Gastroesophageal sphincter (tissue), 4 donors: ENCODE measurements around the gene PDIA4. TPM values are rescaled to one million over a fixed set of nuclear protein-coding genes. Genes with fewer than 3 reads are reported as not detected.

ENCODE experiments used
- ATAC-seq: fragments of 150-250 bp; one replicate; pipeline ENCODE4 v1.9.1; 2016; ENCODE audit warnings: mild to moderate bottlenecking, moderate library complexity
- H3K27ac ChIP-seq, 4 donors: fragments of 200-600 bp; sonication (generic) in 3 of 4; 1 replicate in 3 of 4; 2 replicates in 1 of 4; pipeline ENCODE4 v1.5.1; 2016 to 2019
- H3K27me3 ChIP-seq: fragments of 200-600 bp; sonication (generic); one replicate; pipeline ENCODE4 v1.5.1; 2019
- H3K36me3 ChIP-seq, 2 donors: fragments of 200-600 bp; sonication (generic); one replicate each; pipeline ENCODE4 v1.5.1; 2019; ENCODE audit warnings: control low read depth in 1 of 2
- H3K4me1 ChIP-seq, 3 donors: fragments of 200-600 bp; sonication (generic); 1 replicate in 2 of 3; 2 replicates in 1 of 3; pipeline ENCODE4 v1.5.1; 2016 to 2019; ENCODE audit warnings: control low read depth in 2 of 3
- H3K4me3 ChIP-seq, 2 donors: fragments of 200-600 bp; sonication (generic); one replicate each; pipeline ENCODE4 v1.5.1; 2019; ENCODE audit warnings: mild to moderate bottlenecking in 1 of 2, moderate library complexity in 1 of 2
- H3K9me3 ChIP-seq, 3 donors: fragments of 200-600 bp; sonication (generic); one replicate each; pipeline ENCODE4 v1.5.1; 2017 to 2019; ENCODE audit warnings: control low read depth in 2 of 3
- CTCF ChIP-seq, 4 experiments: fragments of 200-600 bp in 2 of 4; fragments of 450-650 bp in 2 of 4; sonication (generic) in 1 of 4; IDR thresholded peaks; one replicate each; pipeline ENCODE4 v1.5.1; 2017 to 2019; ENCODE audit warnings: antibody characterized with exemption in 4 of 4, mild to moderate bottlenecking in 2 of 4, moderate library complexity in 2 of 4
- EP300 ChIP-seq: sonication (generic); formaldehyde crosslinking; IDR thresholded peaks from one replicate; pipeline ENCODE4 v1.6.1; 2017; ENCODE audit warnings: antibody characterized with exemption, mild to moderate bottlenecking
- POLR2A ChIP-seq, 2 donors: fragments of 450-650 bp; IDR thresholded peaks; one replicate each; pipeline ENCODE4 v1.6.1; 2017; ENCODE audit warnings: antibody characterized with exemption in 2 of 2, mild to moderate bottlenecking in 2 of 2, moderate library complexity in 1 of 2
- POLR2AphosphoS5 ChIP-seq: sonication (generic); formaldehyde crosslinking; IDR thresholded peaks from one replicate; pipeline ENCODE4 v1.6.1; 2017; ENCODE audit warnings: antibody characterized with exemption
- WGBS, 2 donors: methylation state at CpG; one replicate each; pipeline ENCODE4 v1.1.5; 2018; ENCODE audit warnings: low coverage in 1 of 2; 5-methylcytosine and 5-hydroxymethylcytosine counted together
- total RNA-seq, 4 donors: library from RNA; depleted of rRNA; stranded (reverse); fragments of >200 nt; gene quantifications; one replicate each; pipeline ENCODE4 v1.1.0, GENCODE V29; 2016

The PDIA4 gene
- total RNA-seq, 4 donors from 2014 or later, result 25.4 to 81.0 (median 46.5) TPM

GRCh38 chr7:149003018-149003417 is 25.3 kb downstream of the PDIA4 start:
- Histone ChIP-seq H3K9me3 (no peaks in the 10 kb centered on the region), H3K27me3 (no peaks in the 10 kb centered on the region), H3K36me3 (peaks cover 0 to 54% of the 10 kb centered on the region in 2 donors), H3K4me1 (peaks cover 0 to 7% (median 0%) of the 10 kb centered on the region in 3 donors), H3K4me3 (no peak overlapping the region), H3K27ac (no peak overlapping the region)
- ATAC-seq, result no peak
- 87 to 88% methylated on average over 9 to 11 of the region's 11 CpGs for WGBS, 2 donors
- TF ChIP-seq POLR2AphosphoS5 (no peak), POLR2A (IDR thresholded peaks at IDR 0.05) (no peak), CTCF (IDR thresholded peaks at IDR 0.05) (no peak)

- WGBS, 2 donors, result 70% methylated on average over 2 of the region's 13 CpGs; no CpG with 5 or more reads in 1 of the 2 donors
- H3K36me3 ChIP-seq, result peaks cover 0 to 49% of the 10 kb centered on the region in 2 donors
- H3K9me3 ChIP-seq, result no peaks in the 10 kb centered on the region
- TF ChIP-seq POLR2A (IDR thresholded peaks at IDR 0.05), result no peak
- TF ChIP-seq EP300, result no peak
- TF ChIP-seq POLR2AphosphoS5, result no peak
- no peak for TF ChIP-seq CTCF (IDR thresholded peaks at IDR 0.05)
- H3K4me1 ChIP-seq, result peaks cover 0 to 7% (median 0%) of the 10 kb centered on the region in 3 donors
- H3K27ac ChIP-seq, result no peak overlapping the region
- no peak overlapping the region for H3K4me3 ChIP-seq
- no peak for ATAC-seq
- no peaks in the 10 kb centered on the region for H3K27me3 ChIP-seq
Measured at GRCh38 chr7:149002604-149003003, 25.7 kb downstream of the PDIA4 start.

GRCh38 chr7:149001427-149002068 is 26.8 kb downstream of the PDIA4 start:
- ATAC-seq, result no peak
- Histone ChIP-seq H3K9me3 (no peaks in the 10 kb centered on the region), H3K4me1 (peaks cover 0 to 7% (median 0%) of the 10 kb centered on the region in 3 donors), H3K36me3 (peaks cover 0 to 39% of the 10 kb centered on the region in 2 donors), H3K27ac (no peak overlapping the region), H3K27me3 (no peaks in the 10 kb centered on the region), H3K4me3 (no peak overlapping the region)
- TF ChIP-seq EP300 (no peak), POLR2AphosphoS5 (no peak), CTCF (IDR thresholded peaks at IDR 0.05) (no peak), POLR2A (IDR thresholded peaks at IDR 0.05) (no peak)
- whole genome bisulfite sequencing, 2 donors, result 59 to 80% methylated on average over 3 to 6 of the region's 11 CpGs

- Histone ChIP-seq H3K27me3 (no peaks in the 10 kb centered on the region), H3K9me3 (no peaks in the 10 kb centered on the region), H3K4me1 (peaks cover 0 to 6% (median 0%) of the 10 kb centered on the region in 3 donors), H3K36me3 (peaks cover 0 to 34% of the 10 kb centered on the region in 2 donors), H3K27ac (no peak overlapping the region), H3K4me3 (no peak overlapping the region)
- TF ChIP-seq EP300 (no peak), POLR2A (IDR thresholded peaks at IDR 0.05) (no peak), CTCF (IDR thresholded peaks at IDR 0.05) (no peak), POLR2AphosphoS5 (no peak)
- ATAC-seq, result no peak
- WGBS, 2 donors, result 65 to 70% methylated on average over 5 of the region's 5 CpGs
Measured at GRCh38 chr7:149000961-149001360, 27.3 kb downstream of the PDIA4 start.

- ATAC-seq, result no peak
- TF ChIP-seq POLR2A (IDR thresholded peaks at IDR 0.05) (no peak), POLR2AphosphoS5 (no peak), CTCF (IDR thresholded peaks at IDR 0.05) (no peak), EP300 (no peak)
- 71 to 94% methylated on average over 6 of the region's 6 CpGs for WGBS, 2 donors
Measured at GRCh38 chr7:148999192-148999591, 29.1 kb downstream of the PDIA4 start.

More at GRCh38 chr7:148999192-148999591, 29.1 kb downstream of the PDIA4 start:
- no peaks in the 10 kb centered on the region for H3K27me3 ChIP-seq
- H3K4me1 ChIP-seq, result no peaks in the 10 kb centered on the region
- H3K4me3 ChIP-seq, result no peak overlapping the region
- H3K27ac ChIP-seq, result no peak overlapping the region
- peaks cover 0 to 22% of the 10 kb centered on the region in 2 donors for H3K36me3 ChIP-seq
- no peaks in the 10 kb centered on the region for H3K9me3 ChIP-seq
